Psoas muscle (tissue), 8 donors: Measurements from ENCODE around the gene RHAG. TPM values are rescaled to one million over a fixed set of nuclear protein-coding genes. Genes with fewer than 3 reads are reported as not detected.

Experiments used
- ATAC-seq, 4 donors: fragments of 200-7000 bp; cut with Tn5 transposase; one replicate each; pipeline ENCODE4 v1.9.1; 2020; ENCODE audit warnings: moderate library complexity in 3 of 4, mild to moderate bottlenecking in 2 of 4
- DNase-seq, 2 donors: peaks; one replicate each; pipeline ENCODE4 v3.0.0-alpha.2; 2020
- H3K27ac ChIP-seq: fragments of 200-600 bp; one replicate; pipeline ENCODE4 v1.8.0; 2022
- H3K27me3 ChIP-seq, 3 donors: fragments of 200-600 bp in 1 of 3; one replicate each; pipeline versions ENCODE4 v1.6.1 to v1.8.0; 2013 to 2022; ENCODE audit warnings: low read length in 2 of 3, mild to moderate bottlenecking in 2 of 3, moderate library complexity in 1 of 3; ENCODE audit not compliant: insufficient read depth in 3 of 3
- H3K36me3 ChIP-seq, 2 donors: fragments of 200-600 bp in 1 of 2; one replicate each; pipeline versions ENCODE4 v1.6.1 to v1.8.0; 2013 to 2022; ENCODE audit warnings: low read depth in 1 of 2, mild to moderate bottlenecking in 1 of 2, moderate library complexity in 1 of 2; ENCODE audit not compliant: insufficient read depth in 1 of 2
- H3K4me1 ChIP-seq: fragments of 200-600 bp; one replicate; pipeline ENCODE4 v1.8.0; 2022
- H3K4me3 ChIP-seq: fragments of 200-600 bp; one replicate; pipeline ENCODE4 v1.8.0; 2022; ENCODE audit warnings: mild to moderate bottlenecking
- H3K9me3 ChIP-seq: fragments of 200-600 bp; one replicate; pipeline ENCODE4 v1.8.0; 2022
- WGBS, 3 donors: extraction: QIAGEN DNeasy Blood & Tissue Kit; methylation state at CpG; one replicate each; pipeline versions ENCODE4 v1.1.6 to v1.1.7; 2013; 5-methylcytosine and 5-hydroxymethylcytosine counted together
- intact Hi-C, 2 donors: fragments of 100-400 bp; cut with DNase I; formaldehyde crosslinking; loops; one replicate each; pipeline versions ENCODE4 v1.11.0 to v1.14.2; 2022
- polyA plus RNA-seq, 3 donors: library from polyadenylated mRNA; stranded (reverse); fragments of 200-250 nt; gene quantifications; one replicate each; pipeline ENCODE4 v1.2.3, GENCODE V29; 2013
- total RNA-seq, 4 donors: library from RNA; stranded (reverse); fragmentation: NEBNext Ultra II Directional in 2 of 4; extraction: Animal tissue kit (Norgen Biotek cat#: 25700) in 2 of 4; gene quantifications; one replicate each; pipeline versions ENCODE4 v1.2.1 to v1.2.4, GENCODE V29; 2021 to 2023
- TF ChIP-seq, protein P1 (sequence below): fragments of 200-600 bp; IDR thresholded peaks from one replicate; pipeline ENCODE4 v1.8.0; 2022; ENCODE audit warnings: antibody characterized with exemption
- donor health status: healthy with polysubstance abuse.
- donor health status: DM: no; HTN: no; CAD: no; lungs with moderate emphysema.
- donor health status: Bipolar disorder and iron deficiency.
- donor health status: healthy.
- donor health status: DM: yes; HTN: yes; CAD: no.
- donor health status: DM: no; HTN: no; CAD: no.
- donor health status: DM: no; HTN: no; CAD: no.
- donor health status: DM: yes; HTN: yes; CAD: no.

Gene RHAG
- total and polyA plus RNA-seq, 7 donors, result 0.04 TPM; not detected in 6

DNA sequence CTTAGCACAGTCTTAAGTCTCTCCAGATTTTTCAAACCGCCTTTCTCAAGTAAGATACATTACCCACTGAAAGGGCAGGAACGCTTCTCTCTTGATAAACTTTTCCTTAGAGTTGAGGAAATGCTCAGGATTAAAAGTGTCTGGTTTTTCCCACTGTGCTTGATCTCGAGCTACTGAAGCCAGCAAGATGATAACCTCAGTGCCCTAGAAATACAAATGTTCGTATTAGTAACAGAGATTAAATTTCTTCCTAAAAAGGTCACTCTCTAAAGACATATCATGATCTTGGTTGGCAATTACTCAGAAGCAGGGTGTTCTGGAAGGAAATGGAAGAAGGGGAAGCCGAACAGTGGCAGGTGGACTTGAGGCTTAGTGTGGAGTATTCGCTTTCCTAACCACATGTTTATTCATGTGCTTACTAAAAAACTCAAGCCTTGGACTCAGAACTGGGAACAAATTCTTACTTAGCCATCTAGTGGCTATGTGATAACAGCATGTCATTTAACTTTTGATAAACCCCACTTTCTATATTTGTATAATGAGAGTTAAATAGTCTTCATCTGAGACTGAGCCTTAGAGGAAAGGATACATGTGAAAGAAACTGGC is 66.1 kb downstream of the RHAG start:
- WGBS, 3 donors, result 22 to 26% (median 23%) methylated on average over 6 of the region's 6 CpGs
- H3K9me3 ChIP-seq, result no peaks in the 10 kb centered on the region
- no peak overlapping the region for H3K4me3 ChIP-seq
- H3K4me1 ChIP-seq, result no peaks in the 10 kb centered on the region
- DNase-seq, result no peak
- no peak for ATAC-seq
- no peak overlapping the region for H3K27ac ChIP-seq
- intact Hi-C loops, result loop anchor here in 1 of 2 donors (5.0 kb wide), 1 partner anchor 38 kb away; no protein-coding TSS in a partner anchor
- TF ChIP-seq, protein P1, sequence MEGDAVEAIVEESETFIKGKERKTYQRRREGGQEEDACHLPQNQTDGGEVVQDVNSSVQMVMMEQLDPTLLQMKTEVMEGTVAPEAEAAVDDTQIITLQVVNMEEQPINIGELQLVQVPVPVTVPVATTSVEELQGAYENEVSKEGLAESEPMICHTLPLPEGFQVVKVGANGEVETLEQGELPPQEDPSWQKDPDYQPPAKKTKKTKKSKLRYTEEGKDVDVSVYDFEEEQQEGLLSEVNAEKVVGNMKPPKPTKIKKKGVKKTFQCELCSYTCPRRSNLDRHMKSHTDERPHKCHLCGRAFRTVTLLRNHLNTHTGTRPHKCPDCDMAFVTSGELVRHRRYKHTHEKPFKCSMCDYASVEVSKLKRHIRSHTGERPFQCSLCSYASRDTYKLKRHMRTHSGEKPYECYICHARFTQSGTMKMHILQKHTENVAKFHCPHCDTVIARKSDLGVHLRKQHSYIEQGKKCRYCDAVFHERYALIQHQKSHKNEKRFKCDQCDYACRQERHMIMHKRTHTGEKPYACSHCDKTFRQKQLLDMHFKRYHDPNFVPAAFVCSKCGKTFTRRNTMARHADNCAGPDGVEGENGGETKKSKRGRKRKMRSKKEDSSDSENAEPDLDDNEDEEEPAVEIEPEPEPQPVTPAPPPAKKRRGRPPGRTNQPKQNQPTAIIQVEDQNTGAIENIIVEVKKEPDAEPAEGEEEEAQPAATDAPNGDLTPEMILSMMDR, result no peak
- H3K27me3 ChIP-seq, result no peaks in the 10 kb centered on the region
- no peaks in the 10 kb centered on the region for H3K36me3 ChIP-seq

DNA sequence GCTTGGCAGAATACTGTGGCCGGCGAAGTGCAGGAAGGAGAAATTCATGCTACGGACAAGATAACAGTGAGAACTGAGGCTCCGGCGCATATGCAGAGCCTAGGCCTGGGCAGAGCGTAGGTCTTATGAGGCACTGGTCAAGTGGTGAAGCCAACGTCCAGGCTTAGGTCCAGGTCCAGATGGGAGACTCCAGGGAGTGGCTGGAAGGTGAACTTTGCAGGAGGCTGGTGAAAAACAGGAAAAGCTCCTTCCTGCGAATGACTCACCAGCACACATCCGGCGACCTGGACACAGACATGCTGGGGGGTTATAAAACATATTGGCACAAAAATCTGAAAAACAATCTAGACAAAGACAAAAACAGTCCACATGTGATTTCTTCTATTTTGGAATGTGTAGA is 70.8 kb downstream of the RHAG start:
- TF ChIP-seq, protein P1, result no peak
- intact Hi-C loops, result loop anchor here in 1 of 2 donors (5.0 kb wide), 1 partner anchor 1606 kb away; no protein-coding TSS in a partner anchor
- H3K36me3 ChIP-seq, result no peaks in the 10 kb centered on the region
- 66 to 74% (median 69%) methylated on average over 10 of the region's 10 CpGs for WGBS, 3 donors
- H3K27ac ChIP-seq, result peak overlapping the region; percentile 48
- no peaks in the 10 kb centered on the region for H3K27me3 ChIP-seq
- no peak overlapping the region for H3K4me3 ChIP-seq
- ATAC-seq (no peak), DNase-seq (no peak)
- no peaks in the 10 kb centered on the region for H3K4me1 ChIP-seq
- H3K9me3 ChIP-seq, result no peaks in the 10 kb centered on the region

DNA sequence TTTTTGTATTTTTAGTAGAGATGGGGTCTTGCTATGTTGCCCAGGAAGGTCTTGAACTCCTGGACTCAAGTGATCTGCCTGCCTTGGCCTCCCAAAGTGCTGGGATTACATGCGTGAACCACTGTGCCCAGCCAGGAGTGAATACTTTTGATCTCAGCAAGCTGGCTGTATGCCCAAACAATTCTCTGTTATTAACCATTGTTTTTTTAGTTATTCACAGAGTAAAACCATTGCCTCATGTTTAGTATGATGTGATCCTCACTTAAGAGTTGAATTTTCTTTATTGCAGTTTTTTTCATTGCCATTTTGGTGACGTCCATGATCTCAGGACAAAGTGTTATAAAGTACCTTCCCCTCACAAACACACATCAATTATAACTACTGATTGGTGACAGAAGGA is 71.4 kb downstream of the RHAG start:
- Histone ChIP-seq H3K27ac (peak overlapping the region; percentile 48), H3K36me3 (no peaks in the 10 kb centered on the region), H3K4me1 (no peaks in the 10 kb centered on the region), H3K4me3 (no peak overlapping the region), H3K9me3 (no peaks in the 10 kb centered on the region), H3K27me3 (no peaks in the 10 kb centered on the region)
- TF ChIP-seq, protein P1, result no peak
- ATAC-seq, result no peak
- 38 to 47% (median 40%) methylated on average over 2 of the region's 2 CpGs for WGBS, 3 donors
- no peak for DNase-seq
- intact Hi-C loops, result loop anchor here in 1 of 2 donors (5.0 kb wide), 1 partner anchor 1607 kb away; no protein-coding TSS in a partner anchor

DNA sequence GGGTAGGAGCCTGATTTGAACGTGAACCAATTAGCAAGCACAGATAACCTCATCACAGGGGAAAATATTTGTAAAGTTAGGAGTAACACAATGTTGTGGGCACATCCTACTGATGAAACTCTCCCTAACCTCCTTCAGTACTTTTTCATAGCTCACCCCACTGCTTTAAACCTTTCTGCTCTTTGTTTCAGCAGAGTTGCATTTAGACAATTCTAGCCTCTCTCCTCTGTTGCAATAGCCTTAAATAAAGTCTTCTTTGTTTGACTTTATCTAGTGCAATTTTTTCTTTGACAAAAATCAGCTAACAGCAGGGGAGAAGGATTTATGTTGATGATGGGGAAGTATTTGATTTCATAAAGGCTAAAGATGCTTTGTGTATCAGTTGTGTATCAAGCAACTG is 72.1 kb downstream of the RHAG start:
- DNase-seq, result no peak
- H3K27me3 ChIP-seq, result no peaks in the 10 kb centered on the region
- H3K4me3 ChIP-seq, result no peak overlapping the region
- H3K9me3 ChIP-seq, result no peaks in the 10 kb centered on the region
- no peak overlapping the region for H3K27ac ChIP-seq
- TF ChIP-seq, protein P1, result no peak
- H3K36me3 ChIP-seq, result no peaks in the 10 kb centered on the region
- no peak for ATAC-seq
- intact Hi-C loops, result no loop called here
- no peaks in the 10 kb centered on the region for H3K4me1 ChIP-seq
- WGBS, 3 donors, result 82 to 94% (median 88%) methylated on average over 1 of the region's 1 CpG
